Body of pancreas (tissue), 4 donors: Measurements from ENCODE around the gene GSAP. TPM values are rescaled to one million over a fixed set of nuclear protein-coding genes. Genes with fewer than 3 reads are reported as not detected.

Source experiments
- ATAC-seq: fragments of 150-250 bp; one replicate; pipeline ENCODE4 v1.9.1; 2016
- DNase-seq, 4 donors: peaks; one replicate each; pipeline ENCODE4 v3.0.0-alpha.2; 2019
- H3K27ac ChIP-seq, 4 donors: fragments of 200-600 bp; sonication (generic); 1 replicate in 3 of 4; 2 replicates in 1 of 4; pipeline versions ENCODE4 v1.5.1 to v1.6.1; 2016 to 2019; ENCODE audit warnings: mild to moderate bottlenecking in 1 of 4, mixed read lengths in 1 of 4, moderate library complexity in 1 of 4
- H3K27me3 ChIP-seq, 2 donors: fragments of 200-600 bp; sonication (generic); one replicate each; pipeline ENCODE4 v1.6.0; 2016; ENCODE audit warnings: mild to moderate bottlenecking in 1 of 2
- H3K36me3 ChIP-seq, 2 donors: fragments of 200-600 bp; sonication (generic); replicated peaks in 1 of 2; 2 replicates each; pipeline ENCODE4 v1.5.1; 2016; ENCODE audit warnings: low read depth in 2 of 2; ENCODE audit not compliant: insufficient read depth in 1 of 2
- H3K4me1 ChIP-seq: fragments of 200-600 bp; sonication (generic); one replicate; pipeline ENCODE4 v1.6.0; 2016
- H3K4me3 ChIP-seq, 2 donors: fragments of 200-600 bp; sonication (generic); 1 replicate in 1 of 2; 2 replicates in 1 of 2; pipeline ENCODE4 v1.5.1; 2016 to 2019
- H3K9me3 ChIP-seq, 3 donors: fragments of 200-600 bp; sonication (generic); 1 replicate in 2 of 3; 2 replicates in 1 of 3; pipeline ENCODE4 v1.5.1; 2016
- POLR2A ChIP-seq, 3 donors: fragments of 450-650 bp; IDR thresholded peaks; one replicate each; pipeline ENCODE4 v1.6.1; 2016; ENCODE audit warnings: antibody characterized with exemption in 3 of 3, mild to moderate bottlenecking in 2 of 3
- WGBS, 2 donors: methylation state at CpG; one replicate each; pipeline ENCODE4 v1.1.5; 2017; 5-methylcytosine and 5-hydroxymethylcytosine counted together
- intact Hi-C: fragments of 100-400 bp; cut with DNase I; formaldehyde crosslinking; loops from one replicate; pipeline ENCODE4 v1.15.1; 2023
- total RNA-seq, 2 donors: library from RNA; depleted of rRNA; stranded (reverse); fragments of >200 nt; gene quantifications; one replicate each; pipeline ENCODE4 v1.1.0, GENCODE V29; 2016
- TF ChIP-seq, protein P1 (sequence below), 7 experiments: fragments of 450-650 bp in 4 of 7; fragments of 200-600 bp in 3 of 7; sonication (generic) in 3 of 7; IDR thresholded peaks; one replicate each; pipeline ENCODE4 v1.5.1; 2016 to 2019; ENCODE audit warnings: antibody characterized with exemption in 7 of 7

GSAP gene
- total RNA-seq, 2 donors from 2014 or later, result 13.7 to 18.8 TPM

DNA sequence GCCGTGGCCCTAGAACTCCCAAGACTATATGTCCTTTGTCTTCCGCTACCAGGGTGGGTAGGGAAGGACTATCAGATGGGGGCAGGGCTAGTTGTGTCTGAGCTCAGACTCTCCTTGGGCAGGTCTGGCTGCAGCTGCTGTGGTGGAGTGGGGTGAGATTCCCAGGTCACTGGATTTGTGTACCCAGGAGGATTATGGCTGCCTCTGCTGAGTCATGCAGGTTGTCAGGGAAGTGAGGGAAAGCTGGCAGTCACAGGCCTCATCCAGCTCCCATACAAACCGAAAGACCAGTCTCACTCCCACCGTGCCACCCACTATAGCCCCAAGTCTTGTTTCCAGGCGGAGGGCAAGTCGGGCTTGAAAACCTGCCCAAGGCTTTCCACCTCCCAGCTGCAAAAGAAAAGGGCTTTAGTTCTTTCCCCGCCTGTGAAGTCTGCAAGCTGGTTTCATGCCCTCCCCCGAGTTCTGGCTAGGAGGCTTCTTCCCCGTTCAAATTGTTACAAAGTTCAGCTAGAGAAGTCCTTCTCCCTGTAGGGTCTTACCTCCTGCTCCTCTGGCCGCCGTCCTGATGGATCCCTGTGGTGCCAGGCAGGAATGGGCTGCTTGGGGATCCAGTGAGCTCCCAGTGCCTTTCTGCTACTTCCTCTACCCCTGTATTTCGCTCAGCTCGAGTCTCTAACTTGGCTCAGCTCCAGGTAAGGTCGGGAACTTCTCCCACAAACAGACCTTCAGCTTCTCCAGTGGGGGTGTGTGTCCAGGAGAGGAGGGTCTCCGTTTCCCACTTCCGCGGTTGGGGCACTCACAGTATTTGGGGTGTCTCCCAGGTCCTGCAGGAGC lies 109.7 kb downstream of the GSAP start:
- H3K27ac ChIP-seq, result no peak overlapping the region

DNA sequence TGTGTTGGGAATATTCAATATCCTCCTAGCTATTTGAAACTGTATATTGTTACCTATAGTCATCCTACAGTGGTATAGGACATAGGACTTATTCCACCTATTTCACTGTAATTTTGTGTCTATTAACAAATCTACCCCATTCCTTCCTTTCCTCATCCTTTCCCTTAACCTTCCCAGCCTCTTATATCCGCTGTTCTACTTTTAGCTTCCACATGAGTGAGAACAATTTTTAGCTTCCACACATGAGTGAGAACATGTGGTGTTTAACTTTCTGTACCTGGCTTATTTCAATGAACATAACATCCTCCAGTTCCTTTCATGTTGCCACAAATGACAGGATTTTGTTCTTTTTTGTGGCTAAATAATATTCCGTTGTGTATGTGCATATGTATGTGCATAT lies 120.6 kb downstream of the GSAP start:
- no peak for ATAC-seq
- H3K36me3 ChIP-seq, result no peaks in the 10 kb centered on the region
- no peak overlapping the region for H3K4me3 ChIP-seq
- no peaks in the 10 kb centered on the region for H3K4me1 ChIP-seq
- TF ChIP-seq, protein P1, sequence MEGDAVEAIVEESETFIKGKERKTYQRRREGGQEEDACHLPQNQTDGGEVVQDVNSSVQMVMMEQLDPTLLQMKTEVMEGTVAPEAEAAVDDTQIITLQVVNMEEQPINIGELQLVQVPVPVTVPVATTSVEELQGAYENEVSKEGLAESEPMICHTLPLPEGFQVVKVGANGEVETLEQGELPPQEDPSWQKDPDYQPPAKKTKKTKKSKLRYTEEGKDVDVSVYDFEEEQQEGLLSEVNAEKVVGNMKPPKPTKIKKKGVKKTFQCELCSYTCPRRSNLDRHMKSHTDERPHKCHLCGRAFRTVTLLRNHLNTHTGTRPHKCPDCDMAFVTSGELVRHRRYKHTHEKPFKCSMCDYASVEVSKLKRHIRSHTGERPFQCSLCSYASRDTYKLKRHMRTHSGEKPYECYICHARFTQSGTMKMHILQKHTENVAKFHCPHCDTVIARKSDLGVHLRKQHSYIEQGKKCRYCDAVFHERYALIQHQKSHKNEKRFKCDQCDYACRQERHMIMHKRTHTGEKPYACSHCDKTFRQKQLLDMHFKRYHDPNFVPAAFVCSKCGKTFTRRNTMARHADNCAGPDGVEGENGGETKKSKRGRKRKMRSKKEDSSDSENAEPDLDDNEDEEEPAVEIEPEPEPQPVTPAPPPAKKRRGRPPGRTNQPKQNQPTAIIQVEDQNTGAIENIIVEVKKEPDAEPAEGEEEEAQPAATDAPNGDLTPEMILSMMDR (IDR thresholded peaks at IDR 0.05), result no peak
- no peak for TF ChIP-seq POLR2A (IDR thresholded peaks at IDR 0.05)
- 98 to 100% methylated on average over 2 of the region's 2 CpGs for WGBS, 2 donors
- intact Hi-C loops, result no loop called here
- H3K27me3 ChIP-seq, result no peaks in the 10 kb centered on the region
- H3K9me3 ChIP-seq, result peaks cover 0 to 1% (median 0%) of the 10 kb centered on the region in 3 donors
- no peak for DNase-seq
- H3K27ac ChIP-seq, result no peak overlapping the region

More for the DNA sequence above, 109.7 kb downstream of the GSAP start:
- DNase-seq (no peak), ATAC-seq (no peak)
- Histone ChIP-seq H3K4me3 (no peak overlapping the region), H3K36me3 (peaks cover 0 to 5% of the 10 kb centered on the region in 2 donors), H3K9me3 (no peaks in the 10 kb centered on the region), H3K27me3 (no peaks in the 10 kb centered on the region), H3K4me1 (no peaks in the 10 kb centered on the region)
- 77 to 91% methylated on average over 16 to 17 of the region's 17 CpGs for WGBS, 2 donors
- TF ChIP-seq, protein P1 (IDR thresholded peaks at IDR 0.05), result no peak
- no peak for TF ChIP-seq POLR2A (IDR thresholded peaks at IDR 0.05)
- intact Hi-C loops, result no loop called here

DNA sequence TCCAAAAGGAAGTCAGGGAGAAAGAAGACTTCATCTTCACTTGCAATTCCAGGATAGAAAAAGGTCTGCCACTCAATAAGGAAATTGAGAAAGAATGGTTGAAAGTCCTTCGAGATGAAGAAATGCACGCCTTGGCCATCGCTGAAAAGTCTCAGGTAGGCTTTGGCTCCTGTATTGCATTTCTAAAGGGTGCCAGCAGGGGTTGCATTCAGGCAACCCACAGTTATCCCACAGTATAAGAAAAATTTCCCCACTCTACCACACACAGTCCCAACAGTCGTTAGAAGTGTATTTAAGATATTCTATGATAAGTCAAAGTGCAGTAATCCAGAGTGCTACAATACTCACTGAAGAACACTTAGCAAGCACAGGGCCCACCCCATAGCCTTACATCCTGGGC lies 123.1 kb downstream of the GSAP start:
- whole genome bisulfite sequencing, 2 donors, result 72 to 74% methylated on average over 4 of the region's 4 CpGs
- intact Hi-C loops, result no loop called here
- Histone ChIP-seq H3K4me1 (no peaks in the 10 kb centered on the region), H3K27ac (no peak overlapping the region), H3K36me3 (no peaks in the 10 kb centered on the region), H3K27me3 (no peaks in the 10 kb centered on the region), H3K9me3 (no peaks in the 10 kb centered on the region), H3K4me3 (no peak overlapping the region)
- ATAC-seq, result no peak
- no peak for DNase-seq
- TF ChIP-seq, protein P1 (IDR thresholded peaks at IDR 0.05), result no peak
- TF ChIP-seq POLR2A (IDR thresholded peaks at IDR 0.05), result no peak

DNA sequence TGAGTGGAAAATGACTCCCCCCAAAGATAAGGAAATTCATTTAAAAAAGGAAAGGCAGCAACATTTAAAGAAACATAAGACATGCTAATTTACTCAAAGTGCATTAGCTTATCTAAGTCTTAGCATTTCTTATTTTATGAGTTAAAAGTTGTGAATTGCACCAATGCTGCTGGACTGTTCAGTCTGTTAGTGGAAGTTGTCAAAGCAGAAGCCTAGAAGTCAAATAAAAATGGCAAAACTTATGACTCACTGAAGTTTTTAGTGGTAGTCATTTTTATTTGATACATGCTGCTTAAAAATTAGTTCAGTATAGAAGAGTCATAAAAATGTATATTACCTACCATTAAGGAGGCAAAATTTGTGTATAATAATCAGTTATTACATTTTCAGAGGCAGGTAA lies 125.7 kb downstream of the GSAP start:
- TF ChIP-seq, protein P1 (IDR thresholded peaks at IDR 0.05), result no peak
- no peak for TF ChIP-seq POLR2A (IDR thresholded peaks at IDR 0.05)
- Histone ChIP-seq H3K4me1 (no peaks in the 10 kb centered on the region), H3K9me3 (no peaks in the 10 kb centered on the region), H3K4me3 (no peak overlapping the region), H3K27me3 (no peaks in the 10 kb centered on the region), H3K36me3 (no peaks in the 10 kb centered on the region), H3K27ac (no peak overlapping the region)
- intact Hi-C loops, result no loop called here
- DNase-seq (no peak), ATAC-seq (no peak)

DNA sequence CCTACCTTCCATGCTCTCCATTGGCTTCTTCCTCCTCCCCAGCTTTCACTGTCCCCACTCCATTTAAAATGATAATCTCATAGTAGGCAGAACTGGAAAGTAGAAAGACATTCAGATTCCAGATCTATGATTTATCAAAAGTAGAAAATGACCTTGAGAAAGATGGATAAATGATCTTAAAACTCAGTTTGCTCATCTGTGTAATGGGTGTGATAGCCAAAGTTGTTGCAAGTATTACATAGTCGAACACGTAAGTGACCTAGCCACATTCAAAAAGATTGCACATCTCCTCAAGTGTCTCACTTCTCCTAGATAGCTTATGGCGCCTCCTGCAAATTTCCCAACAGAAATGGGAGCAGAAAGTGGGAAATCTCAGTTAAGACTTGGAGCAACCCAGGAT lies 126.8 kb downstream of the GSAP start:
- Histone ChIP-seq H3K36me3 (no peaks in the 10 kb centered on the region), H3K9me3 (no peaks in the 10 kb centered on the region), H3K27ac (no peak overlapping the region), H3K27me3 (no peaks in the 10 kb centered on the region), H3K4me1 (no peaks in the 10 kb centered on the region), H3K4me3 (no peak overlapping the region)
- no peak for ATAC-seq
- intact Hi-C loops, result no loop called here
- TF ChIP-seq, protein P1 (IDR thresholded peaks at IDR 0.05), result no peak
- no peak for TF ChIP-seq POLR2A (IDR thresholded peaks at IDR 0.05)
- 96 to 97% methylated on average over 3 of the region's 3 CpGs for WGBS, 2 donors
- DNase-seq, result no peak
